Femur (tissue), 1 donor: Measurements from ENCODE around the gene CALCOCO2.

Experiments used
- DNase-seq: peaks from one replicate; pipeline ENCODE4 v3.0.0-alpha.2; 2017

Gene CALCOCO2

GRCh38 chr17:48873696-48874443, 43.0 kb downstream of the CALCOCO2 start:
- no peak for DNase-seq

- peak; percentile 61 for DNase-seq
These were observed 48.4 kb downstream of the CALCOCO2 start for GRCh38 chr17:48878920-48879898.

GRCh38 chr17:48882272-48882671, 51.4 kb downstream of the CALCOCO2 start:
- no peak for DNase-seq

- no peak for DNase-seq
These were observed 52.3 kb downstream of the CALCOCO2 start for GRCh38 chr17:48883171-48883570.

- no peak for DNase-seq
These were observed 59.3 kb downstream of the CALCOCO2 start for GRCh38 chr17:48890086-48890485.

- DNase-seq, result no peak
These were observed 62.3 kb downstream of the CALCOCO2 start for GRCh38 chr17:48892940-48893645.

- DNase-seq, result no peak
These were observed 63.0 kb downstream of the CALCOCO2 start for GRCh38 chr17:48893646-48894508.

- DNase-seq, result no peak
These were observed 64.1 kb downstream of the CALCOCO2 start for GRCh38 chr17:48894886-48895285.

- no peak for DNase-seq
These were observed 70.4 kb downstream of the CALCOCO2 start for GRCh38 chr17:48901241-48901640.

- no peak for DNase-seq
These were observed 72.6 kb downstream of the CALCOCO2 start for GRCh38 chr17:48903401-48903800.

- no peak for DNase-seq
These were observed 73.6 kb downstream of the CALCOCO2 start for GRCh38 chr17:48904428-48904827.

- no peak for DNase-seq
These were observed 75.2 kb downstream of the CALCOCO2 start for GRCh38 chr17:48905987-48906515.

- DNase-seq, result no peak
These were observed 76.8 kb downstream of the CALCOCO2 start for GRCh38 chr17:48907713-48908046.

- DNase-seq, result peak; percentile 98
These were observed 77.4 kb downstream of the CALCOCO2 start, which contains the start of gene UBE2Z for GRCh38 chr17:48908047-48908843. TSS of gene UBE2Z (plus strand) at chr17:48908407. CDS start at chr17:48908504, 97 bp downstream.

GRCh38 chr17:48908853-48909394, 78.1 kb downstream of the CALCOCO2 start:
- peak; percentile 95 for DNase-seq

GRCh38 chr17:48909783-48910182, 78.9 kb downstream of the CALCOCO2 start:
- no peak for DNase-seq

- DNase-seq, result no peak
These were observed 79.5 kb downstream of the CALCOCO2 start for GRCh38 chr17:48910370-48910769.

- DNase-seq, result no peak
These were observed 81.6 kb downstream of the CALCOCO2 start for GRCh38 chr17:48912476-48912875.
